Spleen (tissue), 11 donors: ENCODE data around the gene CD164. TPM values are rescaled to one million over a fixed set of nuclear protein-coding genes. Genes with fewer than 3 reads are reported as not detected.

Experiments used
- DNase-seq: peaks from one replicate; pipeline ENCODE4 v3.0.0-alpha.2; 2020
- H3K27ac ChIP-seq, 8 donors: fragments of 200-600 bp; sonication (generic) in 7 of 8; 1 replicate in 4 of 8; 2 replicates in 4 of 8; pipeline versions ENCODE4 v1.5.0 to v1.8.0; 2016 to 2021; ENCODE audit warnings: inconsistent platforms in 4 of 8, mild to moderate bottlenecking in 4 of 8, moderate library complexity in 1 of 8
- H3K27me3 ChIP-seq, 7 donors: fragments of 200-600 bp; sonication (generic) in 6 of 7; replicated peaks in 1 of 7; 1 replicate in 4 of 7; 2 replicates in 3 of 7; pipeline versions ENCODE4 v1.5.0 to v1.8.0; 2016 to 2021; ENCODE audit warnings: inconsistent platforms in 3 of 7, mild to moderate bottlenecking in 1 of 7
- H3K36me3 ChIP-seq, 6 donors: fragments of 200-600 bp; sonication (generic) in 5 of 6; 1 replicate in 4 of 6; 2 replicates in 2 of 6; pipeline versions ENCODE4 v1.5.0 to v1.8.0; 2016 to 2021; ENCODE audit warnings: inconsistent platforms in 2 of 6
- H3K4me1 ChIP-seq, 6 donors: fragments of 200-600 bp; sonication (generic) in 5 of 6; 1 replicate in 3 of 6; 2 replicates in 3 of 6; pipeline versions ENCODE4 v1.5.0 to v1.8.0; 2016 to 2021; ENCODE audit warnings: inconsistent platforms in 3 of 6
- H3K4me3 ChIP-seq, 8 donors: fragments of 200-600 bp; sonication (generic) in 7 of 8; 1 replicate in 4 of 8; 2 replicates in 4 of 8; pipeline versions ENCODE4 v1.5.0 to v1.8.0; 2016 to 2021; ENCODE audit warnings: inconsistent platforms in 4 of 8, mild to moderate bottlenecking in 4 of 8, moderate library complexity in 2 of 8
- H3K9me3 ChIP-seq, 8 donors: fragments of 200-600 bp; sonication (generic) in 7 of 8; 1 replicate in 4 of 8; 2 replicates in 4 of 8; pipeline versions ENCODE4 v1.5.0 to v1.8.0; 2016 to 2021; ENCODE audit warnings: inconsistent platforms in 4 of 8
- POLR2A ChIP-seq, 3 donors: fragments of 450-650 bp; IDR thresholded peaks; one replicate each; pipeline ENCODE4 v1.5.1; 2017; ENCODE audit warnings: antibody characterized with exemption in 3 of 3, mild to moderate bottlenecking in 1 of 3
- POLR2AphosphoS5 ChIP-seq, 3 donors: sonication (generic); formaldehyde crosslinking; IDR thresholded peaks; one replicate each; pipeline ENCODE4 v1.5.1; 2017; ENCODE audit warnings: antibody characterized with exemption in 3 of 3
- WGBS, 5 donors: extraction: QIAGEN DNeasy Blood & Tissue Kit in 3 of 5; methylation state at CpG; one replicate each; pipeline versions ENCODE4 v1.1.5 to v1.1.7; 2013 to 2018; 5-methylcytosine and 5-hydroxymethylcytosine counted together
- intact Hi-C: fragments of 100-400 bp; cut with DNase I; formaldehyde crosslinking; loops from one replicate; pipeline ENCODE4 v1.15.0; 2023; ENCODE audit warnings: low total_unique reads
- polyA plus RNA-seq, 3 donors: library from polyadenylated mRNA; stranded (reverse); fragments of 200-250 nt; gene quantifications; one replicate each; pipeline ENCODE4 v1.2.1, GENCODE V29; 2013
- total RNA-seq, 7 donors: library from RNA; depleted of rRNA in 3 of 7; stranded (reverse); fragments of >200 nt in 3 of 7; fragmentation: NEBNext Ultra II Directional in 4 of 7; extraction: Animal tissue kit (Norgen Biotek cat#: 25700) in 4 of 7; gene quantifications; one replicate each; pipeline versions ENCODE4 v1.1.0 to v1.2.1, GENCODE V29; 2016 to 2021
- TF ChIP-seq, protein P1 (sequence below), 11 experiments: fragments of 200-600 bp in 7 of 11; fragments of 450-650 bp in 4 of 11; sonication (generic) in 4 of 11; IDR thresholded peaks in 8 of 11; conservative IDR thresholded peaks in 3 of 11; 1 replicate in 7 of 11; 2 replicates in 4 of 11; pipeline versions ENCODE4 v1.4.0 to v1.8.0; 2016 to 2021; ENCODE audit warnings: antibody characterized with exemption in 11 of 11, inconsistent platforms in 4 of 11, mild to moderate bottlenecking in 1 of 11
- donor health status: healthy with polysubstance abuse.
- donor health status: DM: no; HTN: no; CAD: no; lungs with moderate emphysema.
- donor health status: DM: no; HTN: no; CAD: no.
- donor health status: Bipolar disorder and iron deficiency.
- donor health status: healthy.
- donor health status: DM: no; HTN: no; CAD: no.
- donor health status: DM: yes; HTN: yes; CAD: no.

Gene CD164
- total and polyA plus RNA-seq, 10 donors, result 79.4 to 249 (median 210) TPM

DNA sequence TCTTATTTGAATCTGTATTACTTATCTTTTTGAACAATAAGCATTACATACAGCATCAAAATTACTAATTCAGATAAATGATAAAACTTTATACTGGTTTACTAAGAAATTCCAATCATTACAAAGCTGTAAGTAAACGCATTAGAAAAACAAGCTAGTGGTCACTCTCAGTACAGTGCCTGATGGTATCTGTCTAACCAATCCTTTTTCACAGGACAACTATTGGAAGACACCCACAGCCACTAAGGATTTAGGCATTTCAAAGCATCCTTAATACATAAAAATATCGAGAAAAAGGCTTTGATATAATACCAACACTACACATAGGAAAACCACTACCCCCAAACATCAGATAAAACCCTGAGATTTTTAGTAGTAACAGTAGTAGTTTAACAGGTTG is 2.6 kb downstream of the CD164 start:
- DNase-seq, result no peak
- Histone ChIP-seq H3K27ac (peak overlapping the region in 5 of 8 donors; percentile 97 to 100 (median 99)), H3K36me3 (peaks cover 0 to 48% (median 31%) of the 10 kb centered on the region in 6 donors), H3K4me1 (peaks cover 35 to 80% (median 67%) of the 10 kb centered on the region in 6 donors), H3K9me3 (no peaks in the 10 kb centered on the region), H3K27me3 (no peaks in the 10 kb centered on the region), H3K4me3 (peak overlapping the region in 7 of 8 donors; percentile 83 to 96 (median 89))
- intact Hi-C loops, result loop anchor here (5.0 to 10.0 kb wide), 2 partner anchors 65 to 192 kb away; partner anchors contain the start of genes PPIL6 and SMPD2
- WGBS, 5 donors, result 8 to 15% (median 10%) methylated on average over 2 of the region's 2 CpGs
- no peak for TF ChIP-seq POLR2AphosphoS5 (IDR thresholded peaks at IDR 0.05)
- TF ChIP-seq, protein P1, sequence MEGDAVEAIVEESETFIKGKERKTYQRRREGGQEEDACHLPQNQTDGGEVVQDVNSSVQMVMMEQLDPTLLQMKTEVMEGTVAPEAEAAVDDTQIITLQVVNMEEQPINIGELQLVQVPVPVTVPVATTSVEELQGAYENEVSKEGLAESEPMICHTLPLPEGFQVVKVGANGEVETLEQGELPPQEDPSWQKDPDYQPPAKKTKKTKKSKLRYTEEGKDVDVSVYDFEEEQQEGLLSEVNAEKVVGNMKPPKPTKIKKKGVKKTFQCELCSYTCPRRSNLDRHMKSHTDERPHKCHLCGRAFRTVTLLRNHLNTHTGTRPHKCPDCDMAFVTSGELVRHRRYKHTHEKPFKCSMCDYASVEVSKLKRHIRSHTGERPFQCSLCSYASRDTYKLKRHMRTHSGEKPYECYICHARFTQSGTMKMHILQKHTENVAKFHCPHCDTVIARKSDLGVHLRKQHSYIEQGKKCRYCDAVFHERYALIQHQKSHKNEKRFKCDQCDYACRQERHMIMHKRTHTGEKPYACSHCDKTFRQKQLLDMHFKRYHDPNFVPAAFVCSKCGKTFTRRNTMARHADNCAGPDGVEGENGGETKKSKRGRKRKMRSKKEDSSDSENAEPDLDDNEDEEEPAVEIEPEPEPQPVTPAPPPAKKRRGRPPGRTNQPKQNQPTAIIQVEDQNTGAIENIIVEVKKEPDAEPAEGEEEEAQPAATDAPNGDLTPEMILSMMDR (IDR thresholded peaks at IDR 0.05 in 8 of 11, conservative IDR thresholded peaks at IDR 0.05 in 3 of 11), result no peak
- no peak for TF ChIP-seq POLR2A (IDR thresholded peaks at IDR 0.05)

DNA sequence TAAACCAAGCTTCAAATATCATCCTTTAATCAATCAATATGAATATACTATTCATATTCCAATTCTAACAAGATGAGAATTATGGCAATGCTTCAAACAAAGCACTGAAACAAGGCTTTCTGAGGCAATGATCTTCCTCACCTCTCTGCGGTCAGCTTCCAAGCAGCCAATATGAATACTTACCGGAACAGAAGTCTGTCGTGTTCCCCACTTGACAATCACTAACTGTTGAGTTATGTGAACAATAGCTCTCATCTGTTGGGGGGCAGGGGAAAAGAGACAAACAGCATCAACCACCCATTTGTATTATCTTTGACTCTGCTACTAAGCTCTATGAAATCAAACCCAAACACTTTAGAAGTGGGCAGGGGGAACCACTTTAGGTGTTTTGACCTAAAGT is 4.5 kb downstream of the CD164 start:
- no peak for DNase-seq
- Histone ChIP-seq H3K36me3 (peaks cover 0 to 68% (median 45%) of the 10 kb centered on the region in 6 donors), H3K4me3 (peak overlapping the region in 1 of 8 donors; percentile 14), H3K27ac (peak overlapping the region in 1 of 8 donors; percentile 99), H3K9me3 (no peaks in the 10 kb centered on the region), H3K27me3 (no peaks in the 10 kb centered on the region), H3K4me1 (peaks cover 35 to 85% (median 72%) of the 10 kb centered on the region in 6 donors)
- 26 to 65% (median 59%) methylated on average over 3 of the region's 3 CpGs for WGBS, 5 donors
- intact Hi-C loops, result no loop called here
- TF ChIP-seq, protein P1 (IDR thresholded peaks at IDR 0.05 in 8 of 11, conservative IDR thresholded peaks at IDR 0.05 in 3 of 11), result no peak

DNA sequence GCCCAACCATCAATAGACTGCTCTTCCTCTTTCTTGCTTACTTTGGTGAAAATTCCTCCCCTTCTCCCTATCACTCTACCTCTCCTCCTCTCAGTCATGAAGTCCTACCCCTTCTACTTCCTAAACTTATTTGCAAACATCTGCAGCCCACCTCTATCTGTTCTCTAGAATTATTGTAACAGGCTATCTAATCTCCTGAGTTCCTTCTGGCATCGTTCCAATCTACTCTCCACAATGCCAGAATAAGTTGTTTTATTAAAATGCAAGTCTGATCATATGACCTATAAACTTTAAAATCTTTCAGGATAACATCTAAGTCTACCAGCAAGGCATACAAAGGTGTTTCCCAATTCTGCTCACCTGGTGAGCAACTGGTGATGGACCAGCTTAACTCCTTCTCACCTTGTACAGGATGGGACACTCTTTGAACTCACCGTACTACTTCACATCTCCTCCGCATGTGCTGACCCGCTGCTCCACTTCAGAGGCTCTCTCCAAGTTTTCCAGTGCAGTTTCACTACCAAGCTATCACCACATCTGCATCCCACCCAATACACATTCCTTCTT is 7.9 kb downstream of the CD164 start:
- Histone ChIP-seq H3K9me3 (no peaks in the 10 kb centered on the region), H3K36me3 (peaks cover 0 to 100% (median 67%) of the 10 kb centered on the region in 6 donors), H3K27ac (peak overlapping the region in 5 of 8 donors; percentile 39 to 64 (median 55)), H3K4me3 (no peak overlapping the region), H3K27me3 (no peaks in the 10 kb centered on the region), H3K4me1 (peaks cover 26 to 100% (median 73%) of the 10 kb centered on the region in 6 donors)
- TF ChIP-seq POLR2AphosphoS5 (IDR thresholded peaks at IDR 0.05) (no peak), POLR2A (IDR thresholded peaks at IDR 0.05) (no peak)
- TF ChIP-seq, protein P1 (IDR thresholded peaks at IDR 0.05 in 8 of 11, conservative IDR thresholded peaks at IDR 0.05 in 3 of 11), result no peak
- intact Hi-C loops, result no loop called here
- DNase-seq, result no peak
- 46 to 88% (median 77%) methylated on average over 4 of the region's 4 CpGs for WGBS, 5 donors

DNA sequence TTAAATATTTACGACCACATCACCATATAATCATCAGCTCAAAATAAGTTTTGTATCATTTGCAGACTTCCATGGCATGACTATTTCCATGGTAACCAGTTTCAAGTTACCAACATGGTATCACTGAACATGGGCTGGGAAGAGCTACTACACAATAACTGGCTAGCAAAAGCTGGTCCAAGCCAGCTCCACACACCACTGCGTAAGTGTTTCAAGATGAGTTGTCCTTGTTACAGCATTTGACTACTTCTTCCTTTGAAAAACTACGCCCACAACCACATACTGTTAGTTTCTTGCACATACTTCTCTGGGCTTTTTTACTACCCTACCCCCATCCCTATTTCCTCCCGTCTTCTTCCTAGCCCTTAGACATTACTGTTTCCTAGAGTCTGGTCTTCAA is 8.5 kb downstream of the CD164 start:
- Histone ChIP-seq H3K27ac (peak overlapping the region in 6 of 8 donors; percentile 12 to 64 (median 52)), H3K4me3 (peak overlapping the region in 1 of 8 donors; percentile 9), H3K4me1 (peaks cover 20 to 96% (median 66%) of the 10 kb centered on the region in 6 donors), H3K36me3 (peaks cover 0 to 100% (median 72%) of the 10 kb centered on the region in 6 donors), H3K9me3 (no peaks in the 10 kb centered on the region), H3K27me3 (no peaks in the 10 kb centered on the region)
- no peak for DNase-seq
- WGBS, 5 donors, result 41 to 65% (median 53%) methylated on average over 4 of the region's 4 CpGs
- intact Hi-C loops, result no loop called here
- TF ChIP-seq, protein P1 (IDR thresholded peaks at IDR 0.05 in 8 of 11, conservative IDR thresholded peaks at IDR 0.05 in 3 of 11), result no peak
- TF ChIP-seq POLR2AphosphoS5 (IDR thresholded peaks at IDR 0.05), result peak in 1 of 3 donors; percentile 31
